ENCODE results near the gene CCER1.

Gene CCER1

DNA sequence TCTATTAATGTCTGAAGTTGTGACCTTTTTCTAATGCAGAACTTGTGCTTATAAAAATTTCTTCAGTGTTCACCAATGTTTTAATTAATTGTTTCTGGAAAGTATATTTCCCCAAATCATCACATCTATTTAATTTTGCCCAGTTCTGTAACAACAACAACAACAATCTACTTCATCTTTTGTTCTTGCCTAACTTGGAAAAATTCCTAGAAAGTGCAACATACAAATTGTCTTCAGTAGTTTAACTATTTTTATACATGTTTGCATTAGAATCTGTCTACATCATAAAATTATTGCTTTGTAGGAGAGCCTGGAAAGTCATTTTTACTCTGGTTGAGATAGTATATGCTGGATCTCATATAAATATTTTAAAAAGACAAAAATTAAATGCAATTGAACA lies 38.5 kb downstream of the CCER1 start:
- DNase-seq, result no peak

DNA sequence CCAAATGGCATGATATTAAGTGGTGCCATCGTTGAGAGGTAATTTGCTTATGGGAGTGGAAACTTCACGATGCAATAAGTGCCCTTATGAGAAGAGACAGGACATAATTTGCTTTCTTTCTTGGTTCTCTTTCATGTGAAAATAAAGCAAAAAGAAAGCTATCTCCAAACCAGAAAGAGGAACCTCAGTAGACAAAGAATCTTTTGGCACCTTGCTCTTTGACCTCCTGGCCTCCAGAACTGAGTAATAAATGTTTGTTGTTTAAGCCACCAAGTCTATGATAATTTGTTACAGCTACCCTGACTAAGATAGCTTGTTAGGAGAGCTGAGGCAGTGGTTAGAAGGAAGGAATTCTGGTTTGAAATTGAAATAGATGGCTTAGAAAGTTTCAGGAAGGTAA lies 39.6 kb downstream of the CCER1 start:
- no peak for DNase-seq

DNA sequence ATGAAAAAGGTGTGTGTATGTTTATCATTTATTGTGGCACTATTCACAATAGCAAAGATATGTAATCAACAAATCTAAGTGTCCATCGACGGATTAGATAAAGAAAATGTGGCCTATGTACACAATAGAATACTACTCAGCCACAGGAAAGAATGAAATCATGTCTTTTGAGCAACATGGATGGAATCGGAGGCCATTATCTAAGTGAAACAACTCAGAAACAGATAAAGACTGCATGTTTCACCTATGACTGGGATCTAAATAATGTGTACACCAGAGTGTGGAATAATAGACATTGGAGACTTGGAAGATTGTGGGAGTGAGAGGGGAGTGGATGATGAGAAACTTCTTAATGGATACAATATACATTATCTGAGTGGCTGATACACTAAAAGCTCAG lies 44.0 kb downstream of the CCER1 start:
- no peak for DNase-seq

DNA sequence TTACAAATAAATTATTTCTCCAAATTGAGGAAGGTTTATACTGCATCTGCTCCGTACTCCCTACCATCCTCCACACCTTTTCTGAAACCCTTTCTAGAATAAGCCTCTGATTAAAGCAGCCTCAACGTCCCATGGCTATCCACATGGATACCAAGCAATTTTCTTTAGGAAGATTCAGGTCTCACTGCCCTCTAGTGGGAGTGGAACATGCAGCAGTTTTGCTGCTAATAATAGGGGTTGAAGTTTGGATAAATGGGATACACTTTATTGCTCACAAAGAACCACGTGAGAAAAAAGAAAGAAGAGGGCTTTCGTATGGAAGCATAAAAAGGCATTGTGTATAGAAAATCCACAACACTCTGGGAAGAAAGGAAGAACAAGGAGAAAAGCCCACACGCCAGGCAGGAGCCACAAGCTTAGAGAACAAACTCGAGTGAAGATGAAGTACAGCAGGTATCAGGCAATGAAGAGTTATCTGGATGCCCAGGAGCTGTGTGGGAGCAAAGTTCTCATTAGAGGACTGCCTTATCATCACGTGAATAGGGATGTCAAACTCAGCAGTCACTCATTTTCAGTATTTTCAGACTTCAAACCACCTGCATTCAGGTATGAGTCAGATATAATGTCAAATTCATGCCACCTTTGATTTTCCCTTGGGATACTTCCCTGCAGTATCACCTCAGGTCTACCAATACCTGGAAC lies 45.8 kb downstream of the CCER1 start:
- DNase-seq, result no peak

DNA sequence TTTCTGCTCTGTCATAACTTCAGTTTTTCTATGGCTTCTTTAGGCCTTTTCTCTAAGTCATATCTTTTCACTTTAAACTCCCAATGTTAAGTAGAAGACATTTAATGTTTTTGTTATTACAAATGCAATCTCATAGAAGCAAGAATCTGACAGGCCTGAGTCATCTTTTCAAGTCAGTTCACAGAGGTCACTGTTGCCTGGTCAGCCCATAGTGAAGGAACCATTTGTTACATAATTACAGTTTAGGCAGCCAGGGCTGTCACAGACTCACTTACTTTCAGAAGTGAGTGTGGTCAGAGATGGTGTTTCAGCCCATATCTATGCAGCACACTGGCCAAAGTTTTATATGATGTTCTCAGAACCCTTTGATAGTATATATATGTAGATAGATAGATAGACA lies 46.5 kb downstream of the CCER1 start:
- no peak for DNase-seq

DNA sequence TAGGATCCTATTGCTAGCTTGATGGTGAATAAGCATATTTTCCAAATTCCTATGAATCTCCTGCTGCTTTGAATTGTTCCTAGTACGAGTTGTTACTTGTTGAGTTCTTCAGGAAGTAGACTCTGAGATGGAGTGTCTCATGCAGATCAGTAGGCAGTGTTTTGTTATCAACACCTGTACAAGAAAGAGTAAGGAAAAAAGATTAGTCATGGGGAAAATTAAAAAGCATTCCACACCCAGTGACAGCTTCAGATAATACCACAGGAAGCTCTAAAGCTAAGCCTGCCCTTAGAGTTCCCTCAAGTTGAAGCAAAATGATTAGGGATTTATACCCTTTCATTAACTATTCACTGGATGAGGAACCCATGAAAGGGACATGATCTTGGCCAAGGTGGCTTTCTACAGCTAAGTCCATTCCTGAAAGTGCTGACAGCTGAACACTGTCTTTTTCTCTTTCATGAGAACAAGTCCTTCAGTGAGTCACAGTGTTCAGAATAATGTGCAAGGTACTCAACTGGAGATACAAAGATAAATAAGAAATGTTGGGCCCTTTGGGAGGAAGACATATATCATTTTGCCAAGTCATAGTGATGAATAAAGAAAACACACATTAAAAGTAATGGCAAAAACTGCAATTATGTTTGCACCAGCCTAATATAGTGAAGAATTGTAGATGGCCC lies 49.1 kb downstream of the CCER1 start:
- no peak for DNase-seq

DNA sequence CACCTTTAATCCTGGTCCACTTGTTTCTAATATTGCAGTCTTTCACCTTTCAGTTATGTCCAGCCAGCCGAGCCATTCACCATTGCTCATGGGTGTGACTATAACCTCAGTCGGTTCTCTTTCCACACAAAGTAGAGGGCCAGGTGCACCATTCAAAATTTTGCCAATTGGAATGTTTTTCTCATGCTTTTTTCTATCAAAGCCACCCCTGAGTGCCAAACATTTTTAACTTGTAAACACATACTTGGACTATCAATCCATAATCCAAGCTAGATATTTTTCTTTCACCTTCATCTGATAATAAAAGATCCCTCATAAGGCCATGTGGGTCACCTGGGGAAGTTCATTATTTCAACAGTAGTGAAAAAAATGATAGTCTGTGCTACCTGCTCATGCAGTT lies 52.4 kb downstream of the CCER1 start:
- no peak for DNase-seq
